ENCODE measurements around the gene BCAS1.
"Not testable (repeated sequence)": the region's sequence is repeated elsewhere in the genome, so short reads cannot be mapped to it uniquely, and the experiment has no call there.

BCAS1 gene

GRCh38 chr20:53939190-53939571 is 131.2 kb downstream of the BCAS1 start:
- Histone ChIP-seq H3K27ac (peak overlapping the region in 17 of 21 experiments; percentile 5 to 78 (median 60)), H3K4me3 (no peak overlapping the region)

- peak overlapping the region in 14 of 21 experiments; percentile 5 to 78 (median 60) for H3K27ac ChIP-seq
- H3K4me3 ChIP-seq, result no peak overlapping the region
Observed at GRCh38 chr20:53938739-53939138, 131.7 kb downstream of the BCAS1 start.

- H3K27ac ChIP-seq, result peak overlapping the region in 1 of 21 experiments; percentile 78
- H3K4me3 ChIP-seq, result no peak overlapping the region
Observed at GRCh38 chr20:53937929-53938367, 132.4 kb downstream of the BCAS1 start.

- Histone ChIP-seq H3K27ac (no peak overlapping the region), H3K4me3 (no peak overlapping the region)
Observed at GRCh38 chr20:53937339-53937741, 133.1 kb downstream of the BCAS1 start.

GRCh38 chr20:53935344-53936084 is 134.9 kb downstream of the BCAS1 start:
- peak overlapping the region in 18 of 21 experiments; percentile 35 to 93 (median 71) for H3K27ac ChIP-seq
- H3K4me3 ChIP-seq, result no peak overlapping the region

- H3K4me3 ChIP-seq, result no peak overlapping the region
- peak overlapping the region in 20 of 21 experiments; percentile 14 to 93 (median 70) for H3K27ac ChIP-seq
Observed at GRCh38 chr20:53934421-53935343, 135.7 kb downstream of the BCAS1 start.

- no peak overlapping the region for H3K4me3 ChIP-seq
- peak overlapping the region in 10 of 21 experiments; percentile 14 to 93 (median 72) for H3K27ac ChIP-seq
Observed at GRCh38 chr20:53933232-53933846, 137.1 kb downstream of the BCAS1 start.

GRCh38 chr20:53932655-53933192 is 137.7 kb downstream of the BCAS1 start:
- H3K27ac ChIP-seq, H3K4me3 ChIP-seq: not testable (repeated sequence)

- H3K27ac ChIP-seq, result peak overlapping the region in 1 of 21 experiments; percentile 17
- no peak overlapping the region for H3K4me3 ChIP-seq
Observed at GRCh38 chr20:53931597-53931996, 138.8 kb downstream of the BCAS1 start.

- peak overlapping the region in 4 of 21 experiments; percentile 0 to 47 (median 10) for H3K27ac ChIP-seq
- no peak overlapping the region for H3K4me3 ChIP-seq
Observed at GRCh38 chr20:53930651-53931504, 139.5 kb downstream of the BCAS1 start.

GRCh38 chr20:53929974-53930650 is 140.3 kb downstream of the BCAS1 start:
- Histone ChIP-seq H3K4me3 (no peak overlapping the region), H3K27ac (peak overlapping the region in 3 of 21 experiments; percentile 0 to 47 (median 3))

GRCh38 chr20:53929399-53929798 is 141.0 kb downstream of the BCAS1 start:
- H3K4me3 ChIP-seq, result no peak overlapping the region
- peak overlapping the region in 1 of 21 experiments; percentile 10 for H3K27ac ChIP-seq

- no peak overlapping the region for H3K27ac ChIP-seq
- H3K4me3 ChIP-seq, result no peak overlapping the region
Observed at GRCh38 chr20:53927990-53928389, 142.4 kb downstream of the BCAS1 start.

GRCh38 chr20:53926428-53927028 is 143.9 kb downstream of the BCAS1 start:
- H3K27ac ChIP-seq, result peak overlapping the region in 18 of 21 experiments; percentile 7 to 84 (median 74)
- H3K4me3 ChIP-seq, result no peak overlapping the region

- Histone ChIP-seq H3K4me3 (no peak overlapping the region), H3K27ac (peak overlapping the region in 18 of 21 experiments; percentile 7 to 84 (median 74))
Observed at GRCh38 chr20:53925651-53926401, 144.6 kb downstream of the BCAS1 start.

GRCh38 chr20:53923566-53924369 is 146.6 kb downstream of the BCAS1 start:
- H3K4me3 ChIP-seq, result no peak overlapping the region
- peak overlapping the region in 15 of 21 experiments; percentile 10 to 81 (median 50) for H3K27ac ChIP-seq

Measured in skin epidermis (tissue), 12 donors.